ENCODE measurements around the gene TMEM132C. TPM values are rescaled to one million over a fixed set of nuclear protein-coding genes. Genes with fewer than 3 reads are reported as not detected.

Gene TMEM132C
- total RNA-seq, 2 experiments from 2014 or later: not detected

DNA sequence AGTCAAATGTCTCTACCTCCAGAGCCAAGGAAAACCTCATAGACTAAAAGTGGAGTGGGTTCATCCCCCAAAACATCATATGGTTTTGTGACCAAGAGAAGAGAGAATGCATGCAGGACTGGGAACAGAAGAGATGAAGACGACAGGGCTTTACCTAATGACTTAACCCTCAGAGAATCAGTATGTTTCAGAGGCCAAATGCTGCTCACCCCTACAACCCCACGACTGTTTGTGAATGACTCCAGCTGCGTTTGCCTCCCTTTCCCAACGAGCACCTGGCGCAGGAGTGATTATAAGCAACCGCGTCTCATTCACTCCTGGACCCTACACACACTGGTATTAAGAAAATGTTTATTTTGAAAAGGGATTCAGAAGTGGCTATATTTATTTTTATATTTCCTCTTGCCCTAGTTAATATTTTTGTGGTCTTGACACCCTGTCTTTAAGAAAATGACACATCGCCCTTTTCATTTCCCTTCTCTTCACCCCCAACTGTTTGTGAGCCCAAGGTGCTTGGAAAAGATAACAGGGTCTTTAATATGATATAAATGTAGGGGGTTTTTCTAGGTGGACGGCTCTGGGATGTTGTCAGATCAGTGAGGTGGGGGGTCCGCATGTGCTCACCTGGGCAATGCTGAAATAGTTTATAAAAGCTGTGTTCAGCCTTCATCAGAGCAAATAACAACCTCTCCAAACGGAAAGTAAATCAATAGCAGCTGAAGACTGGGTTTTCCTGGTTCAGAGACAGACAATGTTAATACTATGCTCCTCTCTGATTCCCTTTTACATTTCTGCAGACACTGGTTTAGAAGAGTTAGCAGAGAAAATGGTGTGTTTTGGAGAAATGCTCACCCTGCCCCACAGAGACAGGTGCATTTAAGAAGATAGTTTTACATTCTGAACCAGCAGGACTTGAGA is 479.1 kb downstream of the TMEM132C start:
- Histone ChIP-seq H2AFZ (ENCODE audit: low read length) (no peak overlapping the region), H4K20me1 (ENCODE audit: insufficient read depth, low read length) (no peaks in the 10 kb centered on the region), H3K27ac (ENCODE audit: low read depth, low read length, poor library complexity, severe bottlenecking) (no peak overlapping the region), H3K36me3 (ENCODE audit: insufficient read depth, low read length) (no peaks in the 10 kb centered on the region), H3K79me2 (ENCODE audit: insufficient read depth, low read depth, low read length) (no peaks in the 10 kb centered on the region), H3K9me3 (ENCODE audit: low read length) (no peaks in the 10 kb centered on the region), H3K4me3 (ENCODE audit: low read depth, low read length, poor library complexity, severe bottlenecking) (no peak overlapping the region), H3K4me2 (ENCODE audit: low read length) (no peak overlapping the region), H3K9me2 (ENCODE audit: insufficient read depth, low read length) (no peaks in the 10 kb centered on the region), H3K4me1 (ENCODE audit: insufficient read depth, low read length, poor library complexity, severe bottlenecking) (no peaks in the 10 kb centered on the region)
- TF ChIP-seq CTCF (conservative IDR thresholded peaks at IDR 0.05; ENCODE audit: low read length) (no peak), EZH2phosphoT487 (IDR thresholded peaks at IDR 0.05; ENCODE audit: borderline replicate concordance, low read depth, low read length) (no peak)
- intact Hi-C loops (cut with micrococcal nuclease; ENCODE audit: unreplicated experiment): no loop called here
- ChIA-PET POLR2A (no interaction called here), CTCF (ENCODE audit: unreplicated experiment) (no interaction called here)
- no peak for DNase-seq (ENCODE audit: low spot score)
- no TSS peak for BruUV-seq (replicated peaks)

- ChIA-PET POLR2A (no interaction called here), CTCF (ENCODE audit: unreplicated experiment) (no interaction called here)
- H3K27ac ChIP-seq (ENCODE audit: low read depth, low read length, poor library complexity, severe bottlenecking): no peak overlapping the region
These were observed 480.5 kb downstream of the TMEM132C start for GRCh38 chr12:128747441-128747840.

More at GRCh38 chr12:128747441-128747840, 480.5 kb downstream of the TMEM132C start:
- Histone ChIP-seq H3K79me2 (ENCODE audit: insufficient read depth, low read depth, low read length) (no peaks in the 10 kb centered on the region), H3K4me3 (ENCODE audit: low read depth, low read length, poor library complexity, severe bottlenecking) (no peak overlapping the region), H2AFZ (ENCODE audit: low read length) (no peak overlapping the region), H3K4me2 (ENCODE audit: low read length) (no peak overlapping the region), H3K9me2 (ENCODE audit: insufficient read depth, low read length) (no peaks in the 10 kb centered on the region), H3K4me1 (ENCODE audit: insufficient read depth, low read length, poor library complexity, severe bottlenecking) (no peaks in the 10 kb centered on the region), H3K9me3 (ENCODE audit: low read length) (no peaks in the 10 kb centered on the region), H3K36me3 (ENCODE audit: insufficient read depth, low read length) (no peaks in the 10 kb centered on the region), H4K20me1 (ENCODE audit: insufficient read depth, low read length) (no peaks in the 10 kb centered on the region)
- no TSS peak for BruUV-seq (replicated peaks)
- no peak for DNase-seq (ENCODE audit: low spot score)
- no peak for TF ChIP-seq CTCF (conservative IDR thresholded peaks at IDR 0.05; ENCODE audit: low read length)
- no peak for TF ChIP-seq EZH2phosphoT487 (IDR thresholded peaks at IDR 0.05; ENCODE audit: borderline replicate concordance, low read depth, low read length)
- intact Hi-C loops (cut with micrococcal nuclease; ENCODE audit: unreplicated experiment): no loop called here

All from OCI-LY7 (cell line).